Measurements from ENCODE around the gene ANAPC13.

DNA sequence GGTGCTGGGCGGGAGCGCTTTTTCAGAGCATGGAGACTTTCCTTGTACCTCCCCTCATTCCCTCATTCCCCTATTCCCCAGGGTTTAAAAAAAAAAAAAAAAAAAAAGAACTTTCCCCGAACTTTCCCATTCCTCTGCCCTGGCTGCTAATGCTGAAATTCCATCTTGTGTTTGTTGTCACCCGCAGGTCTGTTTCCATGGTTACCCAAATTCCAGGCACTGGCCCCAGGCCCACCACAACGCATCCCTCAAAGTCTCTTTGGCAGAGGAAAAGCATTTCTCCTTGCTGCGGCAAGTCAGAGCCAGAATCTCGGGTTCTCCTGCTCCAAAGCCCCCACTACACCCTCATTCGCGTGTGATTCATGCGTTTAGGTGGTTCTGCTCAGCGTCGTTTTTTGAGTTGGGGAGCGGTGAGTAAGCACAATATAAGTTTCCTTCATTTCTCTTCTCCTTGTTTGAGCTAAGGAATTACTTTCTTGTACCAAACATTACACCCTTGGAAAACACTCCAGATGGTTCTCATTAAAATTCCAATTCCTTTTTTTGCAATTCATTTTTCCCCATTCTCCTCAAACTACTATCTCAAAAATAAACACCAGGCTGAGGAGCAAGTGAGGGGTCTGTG lies 21.6 kb downstream of the ANAPC13 start:
- TF ChIP-seq, protein P1, sequence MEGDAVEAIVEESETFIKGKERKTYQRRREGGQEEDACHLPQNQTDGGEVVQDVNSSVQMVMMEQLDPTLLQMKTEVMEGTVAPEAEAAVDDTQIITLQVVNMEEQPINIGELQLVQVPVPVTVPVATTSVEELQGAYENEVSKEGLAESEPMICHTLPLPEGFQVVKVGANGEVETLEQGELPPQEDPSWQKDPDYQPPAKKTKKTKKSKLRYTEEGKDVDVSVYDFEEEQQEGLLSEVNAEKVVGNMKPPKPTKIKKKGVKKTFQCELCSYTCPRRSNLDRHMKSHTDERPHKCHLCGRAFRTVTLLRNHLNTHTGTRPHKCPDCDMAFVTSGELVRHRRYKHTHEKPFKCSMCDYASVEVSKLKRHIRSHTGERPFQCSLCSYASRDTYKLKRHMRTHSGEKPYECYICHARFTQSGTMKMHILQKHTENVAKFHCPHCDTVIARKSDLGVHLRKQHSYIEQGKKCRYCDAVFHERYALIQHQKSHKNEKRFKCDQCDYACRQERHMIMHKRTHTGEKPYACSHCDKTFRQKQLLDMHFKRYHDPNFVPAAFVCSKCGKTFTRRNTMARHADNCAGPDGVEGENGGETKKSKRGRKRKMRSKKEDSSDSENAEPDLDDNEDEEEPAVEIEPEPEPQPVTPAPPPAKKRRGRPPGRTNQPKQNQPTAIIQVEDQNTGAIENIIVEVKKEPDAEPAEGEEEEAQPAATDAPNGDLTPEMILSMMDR (IDR thresholded peaks at IDR 0.05), result no peak
- TF ChIP-seq POLR2A (IDR thresholded peaks at IDR 0.05), result no peak

Data from ovary (tissue), 3 donors.